CD4-positive, alpha-beta T cell treated with Interleukin-17A for 1 hour (primary cell): ENCODE data around the gene TUNAR.

Experiments used
- DNase-seq: peaks from one replicate; pipeline ENCODE4 v3.0.0-alpha.2; 2020

Gene TUNAR

DNA sequence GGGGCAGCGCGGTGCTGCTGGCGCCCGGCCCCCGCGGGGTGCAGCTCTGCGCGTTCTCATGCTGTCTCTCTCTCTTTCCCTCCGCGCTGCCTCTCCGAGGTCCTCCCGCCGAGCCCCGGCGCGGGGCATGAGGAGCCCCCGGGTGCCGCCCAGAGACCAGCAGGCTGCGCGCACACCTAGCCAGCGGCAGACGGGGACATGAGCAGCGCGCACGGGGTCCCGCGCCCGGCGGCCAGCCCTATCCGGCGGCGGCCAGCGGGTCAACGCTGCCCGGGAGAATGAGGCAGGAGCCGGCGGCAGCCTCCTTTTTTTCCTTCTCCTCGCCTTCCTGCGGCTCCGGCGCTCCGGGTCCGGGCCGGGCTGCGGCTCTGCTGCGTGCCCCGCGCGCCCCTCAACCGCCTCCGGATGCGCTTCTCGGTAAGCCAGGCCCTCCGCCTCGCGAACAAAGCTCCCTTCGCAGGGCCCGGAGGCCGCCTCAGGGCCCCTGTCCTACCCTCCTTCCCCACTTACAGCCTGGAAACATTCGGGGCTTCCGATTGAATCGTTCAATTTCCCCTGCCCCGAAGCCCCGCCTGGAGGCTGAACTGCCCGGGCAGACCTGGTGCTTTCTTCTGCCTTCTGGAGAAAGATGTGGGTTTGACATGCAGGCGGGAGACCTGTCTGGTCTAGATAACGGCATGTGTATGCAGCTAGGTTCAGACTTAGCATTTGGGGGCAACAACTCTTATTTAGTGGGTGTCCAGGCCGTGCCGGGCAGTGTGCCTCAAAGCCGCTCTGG, at the start of gene TUNAR:
TUNAR (plus strand) TSS at position 72 of the 778 bp plus-strand sequence.
- no peak for DNase-seq

DNA sequence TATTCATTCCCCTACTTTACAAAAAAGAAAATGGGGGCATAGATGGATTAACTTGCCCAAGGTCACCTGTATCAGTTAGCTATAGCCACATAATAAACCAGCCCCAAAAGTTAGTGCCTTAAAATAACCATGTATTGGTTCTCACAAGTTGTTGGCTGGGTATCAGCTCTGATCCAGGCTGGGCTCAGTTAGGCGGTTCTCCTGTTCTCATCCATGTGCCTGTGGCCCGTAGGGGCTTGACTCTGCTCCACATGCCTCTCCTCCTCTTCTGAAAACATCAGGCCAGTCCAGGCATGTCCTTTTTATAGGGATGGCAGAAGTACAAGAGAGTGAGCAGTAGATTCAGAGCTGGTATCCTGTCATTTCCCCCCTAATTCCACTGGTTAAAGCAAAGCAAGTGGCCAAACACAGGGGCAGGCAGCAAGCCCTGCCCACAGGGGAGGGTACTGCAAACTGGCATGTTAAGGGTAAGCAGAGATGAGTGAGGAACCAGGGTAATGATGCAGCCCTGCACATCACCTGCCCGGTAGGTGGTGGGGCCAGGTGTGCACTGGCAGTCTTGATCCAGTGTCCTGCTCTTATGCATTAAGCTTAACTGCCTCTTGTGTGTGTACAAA, 47.9 kb upstream of the TUNAR start:
- no peak for DNase-seq

DNA sequence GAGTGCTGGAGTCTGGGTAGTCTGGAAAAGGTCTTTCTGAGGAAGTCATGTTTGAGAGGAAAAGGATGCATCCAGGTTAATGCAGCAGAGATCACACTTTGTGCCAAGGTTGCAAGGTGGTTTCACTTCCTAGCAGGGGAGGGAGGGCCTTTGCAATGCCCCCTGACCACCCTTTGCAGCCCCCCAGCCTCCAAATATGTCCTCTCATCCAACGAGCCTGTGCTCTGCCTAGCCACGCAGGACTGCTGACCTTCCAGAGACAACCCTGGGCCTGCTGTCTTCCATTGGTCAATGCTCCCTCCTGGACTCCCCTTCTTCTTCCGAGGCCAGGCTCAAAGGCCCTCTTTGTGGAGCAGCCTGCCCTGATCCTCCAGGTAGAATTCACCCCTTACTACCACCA, 47.3 kb upstream of the TUNAR start:
- no peak for DNase-seq

DNA sequence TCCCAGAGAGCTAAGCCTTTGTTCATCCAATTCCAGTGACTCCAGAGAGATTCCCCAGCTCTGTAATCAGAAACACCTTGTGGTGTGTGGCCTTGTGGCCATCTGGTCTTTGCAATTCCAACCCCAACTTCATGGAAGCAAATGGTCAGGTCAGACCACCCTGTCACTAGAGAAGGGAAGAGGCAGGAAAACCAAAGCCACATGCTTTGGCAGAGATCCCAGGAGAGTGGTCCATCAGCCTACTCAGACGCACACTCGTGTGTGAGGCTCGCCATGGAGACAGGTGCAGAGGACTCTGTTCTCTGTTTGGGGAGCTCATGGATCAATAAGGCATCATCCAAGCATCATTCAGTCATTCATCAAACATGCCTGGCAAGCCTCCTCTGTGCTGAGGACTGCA, 46.2 kb upstream of the TUNAR start:
- DNase-seq: no peak

DNA sequence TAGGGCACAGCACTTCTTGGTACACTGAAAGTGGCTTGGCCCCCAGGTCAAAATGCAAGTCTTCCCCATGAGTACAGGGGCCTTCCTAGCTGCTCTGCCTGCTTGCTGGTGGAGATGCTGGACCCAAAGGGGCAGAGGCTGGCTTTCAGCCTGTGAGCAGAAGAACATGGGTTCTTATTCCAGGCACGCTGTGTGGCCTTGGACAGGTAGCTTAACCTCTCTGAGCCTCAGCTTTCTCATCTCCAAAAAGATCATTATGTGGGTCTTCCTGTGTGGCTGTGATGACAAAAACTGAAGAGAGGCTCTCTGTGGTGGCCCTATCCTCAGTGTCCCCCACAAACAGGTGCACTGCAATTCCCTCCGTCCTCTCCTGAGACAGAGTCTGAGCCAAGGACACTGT, 45.6 kb upstream of the TUNAR start:
- no peak for DNase-seq

DNA sequence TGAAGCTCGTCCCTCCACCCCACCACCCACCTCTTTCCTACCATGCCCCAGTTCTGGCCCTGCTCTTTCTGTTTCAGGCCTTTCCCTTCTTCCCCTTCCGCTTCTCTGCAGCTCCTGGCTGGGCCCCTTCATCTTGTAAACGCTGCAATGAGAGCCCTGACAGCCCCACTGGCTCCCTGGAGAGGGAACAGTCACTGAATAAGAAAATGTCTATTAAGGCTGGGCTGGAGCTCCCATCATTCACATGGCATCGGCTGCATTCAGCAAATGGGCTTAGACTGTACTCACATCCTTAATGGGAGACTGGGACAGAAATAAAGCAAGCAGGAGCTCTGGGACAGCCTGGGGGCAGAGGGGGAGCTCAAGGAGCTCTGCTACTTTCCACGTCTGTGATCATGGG, 45.2 kb upstream of the TUNAR start:
- no peak for DNase-seq

DNA sequence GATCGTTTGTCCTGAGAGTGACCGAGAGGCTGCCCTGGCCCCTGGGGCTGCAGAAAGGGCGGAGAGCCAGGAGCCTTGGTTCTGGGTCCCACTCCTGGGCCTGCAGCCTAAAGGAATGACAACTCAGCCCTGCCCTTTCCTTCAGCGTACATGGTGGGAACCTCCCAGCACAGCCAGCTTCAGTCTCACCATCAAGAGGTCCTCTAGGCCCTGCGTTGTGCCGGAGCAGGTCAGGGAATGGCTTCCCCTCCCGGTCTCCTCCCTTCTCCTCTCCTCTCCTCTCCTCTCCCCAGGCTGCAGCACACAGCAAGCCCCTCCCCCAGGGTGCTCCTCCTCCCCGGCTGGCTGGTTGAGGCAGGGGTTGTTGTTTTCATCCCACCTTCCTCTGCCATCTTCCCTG, 44.6 kb upstream of the TUNAR start:
- DNase-seq: no peak

DNA sequence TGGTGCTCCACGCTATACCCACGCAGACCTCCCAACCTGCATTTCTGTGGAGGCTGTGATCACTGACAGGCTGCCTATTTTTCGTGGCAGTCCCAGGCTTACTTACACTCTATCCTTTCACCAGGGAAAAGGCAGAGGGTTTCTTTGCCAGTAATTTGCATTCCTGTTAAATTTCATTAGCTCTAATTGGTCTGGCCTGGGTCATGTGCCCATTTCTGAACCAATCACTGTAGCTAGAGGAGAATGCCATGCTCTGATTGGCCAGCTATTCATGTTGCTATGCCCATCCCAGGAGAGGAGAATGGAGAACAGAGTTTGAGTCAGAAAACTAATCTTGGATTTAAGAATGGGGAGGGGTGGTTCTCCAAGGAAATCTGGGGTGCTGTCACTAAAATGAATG, 43.2 kb upstream of the TUNAR start:
- DNase-seq: no peak

DNA sequence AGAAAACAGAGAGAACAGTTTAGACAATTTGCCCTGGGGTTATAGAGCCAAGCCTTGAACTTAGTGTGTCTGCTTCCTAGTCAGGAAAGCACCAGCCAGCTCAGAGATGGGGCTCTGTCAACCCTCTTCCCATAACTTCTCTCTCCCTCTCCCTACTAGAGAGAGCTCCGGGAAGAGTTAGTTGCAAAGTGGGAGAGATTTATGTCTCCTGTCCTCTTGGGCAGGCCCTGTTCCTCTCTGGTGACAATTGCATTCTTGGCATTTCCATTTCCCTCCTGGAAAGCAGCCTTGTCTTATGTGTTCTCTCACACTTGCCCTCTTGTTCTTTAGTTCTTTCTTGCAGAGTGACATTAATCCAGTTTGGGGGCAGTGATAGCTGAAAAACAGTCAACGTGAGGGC, 42.1 kb upstream of the TUNAR start:
- no peak for DNase-seq

DNA sequence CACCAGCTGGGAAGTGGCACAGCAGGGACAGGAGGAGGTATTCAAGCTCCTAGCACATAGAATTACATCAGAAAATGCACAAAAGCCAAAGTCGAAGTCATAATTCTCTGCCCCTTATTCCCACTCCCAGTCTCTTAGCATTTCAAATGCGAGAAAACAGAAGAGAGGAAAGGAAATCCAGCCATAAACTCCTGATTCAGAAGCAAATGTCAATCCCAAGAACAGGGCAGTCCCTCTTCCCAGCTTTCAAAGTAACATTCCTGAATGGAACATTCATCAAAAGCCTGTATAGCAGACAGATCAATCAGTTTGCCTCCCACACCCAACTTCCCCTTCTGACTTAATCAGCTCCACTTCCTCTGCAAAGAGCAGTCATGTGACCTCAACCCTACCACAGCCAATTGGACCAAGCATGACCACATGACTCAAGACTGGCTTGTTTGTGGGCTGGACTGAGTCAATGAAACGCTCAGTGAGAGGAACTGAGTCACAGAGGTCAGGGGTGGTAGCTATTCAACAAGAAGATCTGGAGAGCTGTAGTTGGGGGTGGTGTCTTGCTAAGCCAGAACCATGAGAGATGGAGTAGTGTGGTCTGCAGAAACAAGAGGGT, 41.4 kb upstream of the TUNAR start:
- DNase-seq: no peak

DNA sequence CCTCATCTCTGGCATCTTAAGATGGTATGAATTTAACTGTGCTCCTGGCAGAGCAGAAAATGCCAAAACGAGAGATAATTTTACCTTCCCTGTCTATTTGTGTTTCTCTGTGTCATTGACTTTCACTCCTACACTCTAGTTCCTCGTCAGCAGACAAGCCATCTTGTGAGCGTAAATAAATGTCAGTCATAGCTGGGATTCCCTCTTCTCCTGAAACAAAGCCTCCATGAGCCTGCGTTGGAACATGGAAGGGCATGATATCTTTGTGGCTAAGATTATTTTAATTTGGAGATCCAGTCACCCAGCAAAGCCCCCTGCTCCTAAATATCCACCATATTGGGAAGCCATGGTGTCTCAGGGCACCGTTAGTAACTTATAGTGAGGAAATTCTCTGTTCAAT, 37.8 kb upstream of the TUNAR start:
- DNase-seq: no peak

DNA sequence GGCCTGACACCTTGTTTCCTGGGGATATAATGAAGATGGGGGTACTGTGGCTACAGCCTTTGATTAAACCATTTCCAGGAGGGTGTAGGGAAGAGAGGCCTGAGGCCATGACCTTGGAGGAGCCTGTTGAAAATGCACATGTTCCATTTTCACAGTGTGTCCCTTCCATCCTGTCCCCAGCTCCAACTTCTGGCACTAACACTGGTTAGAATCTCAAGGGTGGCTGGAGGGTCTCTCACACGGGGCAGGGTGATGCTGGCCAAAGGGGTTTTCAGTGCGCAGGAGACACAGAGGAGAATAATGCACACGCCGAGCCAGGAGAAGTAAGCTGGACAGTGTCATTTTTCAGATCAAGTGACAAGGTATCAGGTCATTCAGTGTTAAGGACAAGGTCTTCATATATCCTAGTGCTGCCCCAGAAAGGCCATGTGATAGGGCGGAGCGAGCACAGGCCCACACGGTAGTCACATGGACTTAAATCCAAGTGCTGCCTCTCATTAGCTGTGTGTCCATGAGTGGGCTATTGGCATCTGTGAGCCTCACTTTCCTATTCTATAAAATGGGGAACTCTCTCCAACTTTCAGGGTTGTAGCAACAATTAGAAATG, 36.4 kb upstream of the TUNAR start:
- DNase-seq: no peak

DNA sequence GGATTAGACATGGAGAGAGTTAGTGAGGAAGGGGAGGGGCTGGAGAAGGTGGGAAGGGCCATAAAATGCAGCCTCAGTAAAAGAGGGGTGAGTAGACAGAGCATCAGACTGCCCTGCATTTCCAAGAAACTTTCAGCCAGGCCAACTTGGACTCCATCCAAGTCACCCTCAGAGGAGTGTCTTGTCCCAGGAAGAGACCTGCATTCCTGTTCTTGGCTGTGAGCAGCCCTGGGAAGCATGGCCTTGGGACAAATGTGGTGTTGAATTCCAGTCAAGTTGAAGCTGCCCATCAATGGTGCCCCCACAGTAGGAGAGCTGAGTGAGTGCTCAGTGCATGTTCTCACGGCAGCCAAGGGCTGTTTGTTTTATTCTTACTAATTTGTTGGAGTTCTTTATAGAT, 35.0 kb upstream of the TUNAR start:
- DNase-seq: no peak

DNA sequence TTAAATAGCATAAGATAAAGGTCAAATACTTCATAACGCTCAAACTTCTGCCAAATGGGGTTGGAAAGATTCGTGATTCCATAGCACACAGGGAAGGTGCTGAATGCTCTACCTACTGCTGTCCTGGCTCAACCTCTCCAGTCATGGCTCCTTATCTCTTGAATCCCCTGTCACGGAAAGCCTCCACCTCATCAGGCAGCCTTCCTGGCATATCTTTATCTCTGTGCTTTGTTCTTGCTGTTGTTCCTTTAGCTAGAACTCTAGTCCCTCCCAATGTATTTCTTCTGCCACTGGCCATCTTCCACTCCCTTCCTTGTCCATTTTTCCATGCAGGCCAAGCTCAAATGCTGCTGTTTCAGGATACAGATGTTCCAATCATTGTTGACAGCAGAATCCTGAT, 26.9 kb upstream of the TUNAR start:
- no peak for DNase-seq

DNA sequence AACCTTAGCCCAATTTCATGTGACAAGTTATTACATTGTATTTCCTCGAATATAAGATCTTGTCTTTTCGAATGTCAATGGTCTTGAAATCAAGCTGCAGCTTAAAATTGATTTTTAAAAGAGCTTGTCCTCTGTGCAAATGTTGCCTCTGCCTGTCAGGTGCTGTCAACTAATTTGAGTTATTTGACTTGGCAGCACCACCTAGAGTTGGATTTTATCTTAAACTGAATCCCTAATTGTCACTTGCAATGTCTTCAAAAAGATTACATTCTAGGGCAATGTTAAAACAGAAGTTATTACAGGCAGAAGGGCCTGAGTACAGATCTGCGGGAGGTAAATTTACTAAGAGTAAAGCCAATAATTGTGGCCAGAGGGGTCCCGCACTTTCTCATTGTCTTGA, 26.2 kb upstream of the TUNAR start:
- no peak for DNase-seq

DNA sequence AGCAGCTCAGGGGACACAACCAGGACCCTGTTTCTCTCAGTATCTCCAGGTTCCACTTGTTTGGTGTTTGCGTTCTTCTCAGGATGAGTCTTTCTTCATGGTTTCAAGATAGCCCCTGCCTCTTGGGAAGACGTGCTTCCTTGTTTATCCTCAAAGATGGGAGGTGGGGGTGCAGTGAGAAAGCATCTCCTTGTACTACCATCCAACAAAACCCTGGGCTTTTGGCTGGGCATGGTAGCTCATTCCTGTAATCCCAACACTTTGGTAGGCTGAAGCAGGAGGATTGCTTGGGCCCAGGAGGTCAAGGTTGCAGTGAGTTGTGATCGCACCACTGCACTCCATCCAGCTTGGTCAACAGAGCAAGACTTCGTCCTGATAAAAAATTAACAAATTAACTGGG, 21.0 kb upstream of the TUNAR start:
- no peak for DNase-seq

DNA sequence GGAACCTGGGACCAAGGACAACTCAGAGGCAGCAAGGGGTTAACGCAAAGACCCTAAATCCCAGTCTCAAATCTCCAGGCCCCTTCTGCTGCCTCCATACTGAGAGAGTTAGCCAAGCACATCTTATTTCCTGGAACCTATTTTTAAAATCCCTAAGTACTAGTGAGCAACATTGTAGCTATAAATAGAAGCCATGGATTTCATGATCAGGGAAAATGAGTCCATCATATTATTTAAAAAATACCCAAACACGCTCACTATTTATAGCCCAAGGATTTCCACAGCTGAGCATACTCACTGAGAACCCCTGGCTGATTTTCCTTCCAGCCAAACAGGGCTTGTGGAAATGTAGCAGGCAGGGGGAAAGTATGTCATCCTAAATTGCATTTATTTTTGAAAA, 19.4 kb upstream of the TUNAR start:
- no peak for DNase-seq

DNA sequence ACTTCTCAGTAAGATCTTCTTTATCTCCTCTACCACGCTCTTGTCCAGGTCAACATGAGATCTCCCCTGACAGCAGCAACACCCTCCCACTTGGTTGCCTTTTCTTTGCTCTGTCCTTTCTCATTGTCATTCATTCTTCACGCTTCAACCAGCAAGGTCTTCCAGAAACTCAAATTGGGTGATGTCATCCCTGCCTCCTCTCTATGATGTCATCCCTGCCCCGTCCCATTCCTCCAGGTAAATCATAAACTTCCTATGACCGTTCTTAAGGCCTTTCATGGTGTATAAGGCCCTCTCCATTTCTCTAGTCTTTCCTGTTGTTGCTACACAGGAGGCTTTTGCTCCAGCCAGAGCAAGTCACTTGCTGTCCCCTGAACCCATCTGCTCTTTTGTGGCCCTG, 17.7 kb upstream of the TUNAR start:
- no peak for DNase-seq

DNA sequence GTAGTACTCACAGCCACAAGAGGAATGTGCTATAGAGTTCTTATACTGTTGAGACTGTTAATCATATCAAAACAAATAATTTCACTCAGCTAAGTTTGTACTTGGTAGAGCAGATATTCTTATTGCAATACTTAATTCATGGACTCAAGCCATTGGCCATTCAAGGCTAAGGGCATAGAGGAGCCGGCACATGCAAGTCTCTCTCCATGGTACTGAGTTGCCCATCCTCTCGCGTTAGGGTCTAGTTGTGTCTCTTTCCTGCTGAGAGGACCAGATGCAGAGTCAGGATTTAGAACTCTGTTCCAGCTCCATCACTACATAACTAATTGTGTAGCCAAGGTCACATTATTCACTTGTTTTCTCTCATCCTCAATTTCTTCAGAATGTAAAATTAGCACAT, 14.4 kb upstream of the TUNAR start:
- no peak for DNase-seq

DNA sequence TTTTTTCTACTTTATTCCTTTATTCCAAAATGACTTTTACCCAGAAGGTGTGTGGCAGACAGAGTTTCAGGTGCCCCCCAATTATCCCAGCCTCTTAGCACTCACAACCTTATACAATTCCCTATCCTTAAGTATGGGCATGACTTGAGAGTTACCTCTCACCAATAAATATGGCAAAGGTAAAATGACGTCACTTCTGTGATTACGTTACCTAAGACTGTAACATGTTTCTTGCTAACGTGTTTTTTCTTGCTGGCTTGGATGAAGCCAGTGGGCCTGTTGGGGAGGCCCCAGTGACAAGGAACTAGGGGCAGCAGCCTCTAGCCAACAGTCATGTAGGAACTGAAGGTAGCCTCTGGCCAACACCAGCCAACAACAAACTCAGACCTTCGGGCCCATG, 13.3 kb upstream of the TUNAR start:
- DNase-seq: no peak

DNA sequence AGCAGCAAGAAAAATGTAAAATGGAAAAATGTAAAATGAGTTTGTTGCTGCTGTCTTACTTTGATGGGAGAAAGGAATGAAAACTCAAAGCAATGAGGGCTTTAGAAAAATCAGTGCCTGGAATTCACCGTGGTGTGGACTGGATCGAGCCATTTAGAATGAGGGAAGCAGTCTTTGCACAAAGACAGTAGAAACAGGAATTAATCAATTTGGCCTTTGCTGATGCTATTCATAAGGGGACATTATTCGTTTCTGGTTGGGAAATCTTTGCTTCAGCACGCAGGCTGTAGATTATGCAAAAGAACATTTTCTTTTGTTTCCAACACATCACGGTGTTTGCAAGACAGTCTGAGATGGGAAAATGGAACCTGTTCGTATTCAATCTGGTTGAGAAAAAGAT, 6.9 kb upstream of the TUNAR start:
- no peak for DNase-seq

DNA sequence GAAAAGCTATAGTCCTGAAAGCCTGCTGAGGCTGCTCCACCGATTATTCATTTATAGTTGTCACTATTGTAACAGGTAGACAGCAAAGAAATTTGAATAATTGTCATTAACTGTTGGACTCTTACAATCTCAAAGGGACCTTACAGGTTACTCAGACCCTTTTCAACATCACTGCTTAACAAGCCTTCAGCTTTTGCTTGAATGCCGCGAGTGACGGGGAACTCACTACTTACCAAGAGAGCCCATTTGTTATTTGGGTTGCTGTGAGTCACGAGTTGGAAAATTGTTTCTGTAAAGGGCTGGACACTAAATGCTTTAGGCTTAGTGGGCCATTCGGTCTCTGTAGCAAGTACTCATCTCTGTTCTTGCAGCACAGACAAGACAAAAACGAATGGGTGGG, 5.9 kb upstream of the TUNAR start:
- DNase-seq: no peak

DNA sequence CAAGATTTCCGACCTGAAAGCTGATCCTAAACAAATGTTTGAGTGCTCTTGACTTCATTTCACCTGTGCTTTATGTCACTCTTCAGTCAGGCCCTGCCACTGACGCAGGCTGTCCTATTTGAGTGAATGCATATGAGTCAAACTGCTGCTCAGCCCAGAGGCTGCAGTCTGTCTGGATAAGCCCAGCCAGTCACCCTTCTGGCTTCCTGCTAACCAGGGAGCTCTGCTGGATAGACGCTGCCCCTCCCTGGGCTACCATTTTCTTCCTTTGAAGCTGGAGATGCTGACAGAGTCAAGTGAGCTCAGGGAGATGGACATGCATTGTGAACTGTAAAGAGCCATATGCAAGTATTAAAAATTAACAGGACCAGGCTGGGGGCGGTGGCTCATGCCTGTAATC, 5.1 kb upstream of the TUNAR start:
- no peak for DNase-seq

DNA sequence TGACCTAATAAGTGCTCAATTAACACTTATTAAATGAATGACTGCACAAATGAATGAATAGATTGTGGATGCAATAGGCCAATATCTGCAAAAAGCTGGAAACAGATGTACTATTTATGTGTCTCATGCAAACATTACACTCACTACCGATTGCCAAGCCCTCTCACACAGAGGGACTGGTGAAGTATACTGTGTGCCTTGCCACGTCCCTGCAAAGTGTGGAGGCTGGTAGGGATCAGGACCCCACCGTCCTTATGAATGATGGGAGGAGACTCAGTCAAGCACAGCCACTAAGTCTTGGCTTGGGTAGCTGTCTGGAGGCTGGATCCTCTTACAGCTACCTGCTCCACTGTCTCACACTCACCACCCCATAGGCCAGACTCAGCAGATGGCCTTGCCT, 3.9 kb upstream of the TUNAR start:
- no peak for DNase-seq
